Gastroesophageal sphincter (tissue), 4 donors: Measurements from ENCODE around the gene RFTN1. TPM values are rescaled to one million over a fixed set of nuclear protein-coding genes. Genes with fewer than 3 reads are reported as not detected.
A peak's percentile ranks its signal among the peaks of the same experiment; 100 is the strongest.

Experiments
- ATAC-seq: fragments of 150-250 bp; one replicate; pipeline ENCODE4 v1.9.1; 2016; ENCODE audit warnings: mild to moderate bottlenecking, moderate library complexity
- H3K27ac ChIP-seq, 4 donors: fragments of 200-600 bp; sonication (generic) in 3 of 4; 1 replicate in 3 of 4; 2 replicates in 1 of 4; pipeline ENCODE4 v1.5.1; 2016 to 2019
- H3K27me3 ChIP-seq: fragments of 200-600 bp; sonication (generic); one replicate; pipeline ENCODE4 v1.5.1; 2019
- H3K36me3 ChIP-seq, 2 donors: fragments of 200-600 bp; sonication (generic); one replicate each; pipeline ENCODE4 v1.5.1; 2019; ENCODE audit warnings: control low read depth in 1 of 2
- H3K4me1 ChIP-seq, 3 donors: fragments of 200-600 bp; sonication (generic); 1 replicate in 2 of 3; 2 replicates in 1 of 3; pipeline ENCODE4 v1.5.1; 2016 to 2019; ENCODE audit warnings: control low read depth in 2 of 3
- H3K4me3 ChIP-seq, 2 donors: fragments of 200-600 bp; sonication (generic); one replicate each; pipeline ENCODE4 v1.5.1; 2019; ENCODE audit warnings: mild to moderate bottlenecking in 1 of 2, moderate library complexity in 1 of 2
- H3K9me3 ChIP-seq, 3 donors: fragments of 200-600 bp; sonication (generic); one replicate each; pipeline ENCODE4 v1.5.1; 2017 to 2019; ENCODE audit warnings: control low read depth in 2 of 3
- EP300 ChIP-seq: sonication (generic); formaldehyde crosslinking; IDR thresholded peaks from one replicate; pipeline ENCODE4 v1.6.1; 2017; ENCODE audit warnings: antibody characterized with exemption, mild to moderate bottlenecking
- POLR2A ChIP-seq, 2 donors: fragments of 450-650 bp; IDR thresholded peaks; one replicate each; pipeline ENCODE4 v1.6.1; 2017; ENCODE audit warnings: antibody characterized with exemption in 2 of 2, mild to moderate bottlenecking in 2 of 2, moderate library complexity in 1 of 2
- POLR2AphosphoS5 ChIP-seq: sonication (generic); formaldehyde crosslinking; IDR thresholded peaks from one replicate; pipeline ENCODE4 v1.6.1; 2017; ENCODE audit warnings: antibody characterized with exemption
- WGBS, 2 donors: methylation state at CpG; one replicate each; pipeline ENCODE4 v1.1.5; 2018; ENCODE audit warnings: low coverage in 1 of 2; 5-methylcytosine and 5-hydroxymethylcytosine counted together
- total RNA-seq, 4 donors: library from RNA; depleted of rRNA; stranded (reverse); fragments of >200 nt; gene quantifications; one replicate each; pipeline ENCODE4 v1.1.0, GENCODE V29; 2016
- TF ChIP-seq, protein P1 (sequence below), 4 experiments: fragments of 200-600 bp in 2 of 4; fragments of 450-650 bp in 2 of 4; sonication (generic) in 1 of 4; IDR thresholded peaks; one replicate each; pipeline ENCODE4 v1.5.1; 2017 to 2019; ENCODE audit warnings: antibody characterized with exemption in 4 of 4, mild to moderate bottlenecking in 2 of 4, moderate library complexity in 2 of 4

The RFTN1 gene
- total RNA-seq, 4 donors from 2014 or later: 30.6 to 110 (median 68.2) TPM

- Histone ChIP-seq H3K4me1 (peaks cover 10 to 55% (median 14%) of the 10 kb centered on the region in 3 donors), H3K27me3 (no peaks in the 10 kb centered on the region), H3K36me3 (no peaks in the 10 kb centered on the region), H3K4me3 (no peak overlapping the region), H3K27ac (no peak overlapping the region), H3K9me3 (no peaks in the 10 kb centered on the region)
- TF ChIP-seq, protein P1, sequence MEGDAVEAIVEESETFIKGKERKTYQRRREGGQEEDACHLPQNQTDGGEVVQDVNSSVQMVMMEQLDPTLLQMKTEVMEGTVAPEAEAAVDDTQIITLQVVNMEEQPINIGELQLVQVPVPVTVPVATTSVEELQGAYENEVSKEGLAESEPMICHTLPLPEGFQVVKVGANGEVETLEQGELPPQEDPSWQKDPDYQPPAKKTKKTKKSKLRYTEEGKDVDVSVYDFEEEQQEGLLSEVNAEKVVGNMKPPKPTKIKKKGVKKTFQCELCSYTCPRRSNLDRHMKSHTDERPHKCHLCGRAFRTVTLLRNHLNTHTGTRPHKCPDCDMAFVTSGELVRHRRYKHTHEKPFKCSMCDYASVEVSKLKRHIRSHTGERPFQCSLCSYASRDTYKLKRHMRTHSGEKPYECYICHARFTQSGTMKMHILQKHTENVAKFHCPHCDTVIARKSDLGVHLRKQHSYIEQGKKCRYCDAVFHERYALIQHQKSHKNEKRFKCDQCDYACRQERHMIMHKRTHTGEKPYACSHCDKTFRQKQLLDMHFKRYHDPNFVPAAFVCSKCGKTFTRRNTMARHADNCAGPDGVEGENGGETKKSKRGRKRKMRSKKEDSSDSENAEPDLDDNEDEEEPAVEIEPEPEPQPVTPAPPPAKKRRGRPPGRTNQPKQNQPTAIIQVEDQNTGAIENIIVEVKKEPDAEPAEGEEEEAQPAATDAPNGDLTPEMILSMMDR (IDR thresholded peaks at IDR 0.05): no peak
- no peak for TF ChIP-seq POLR2AphosphoS5
- no peak for TF ChIP-seq EP300
- TF ChIP-seq POLR2A (IDR thresholded peaks at IDR 0.05): no peak
- no peak for ATAC-seq
- WGBS, 2 donors: 75 to 85% methylated on average over 4 of the region's 4 CpGs
Observed at GRCh38 chr3:16452261-16452660, 61.2 kb downstream of the RFTN1 start.

GRCh38 chr3:16449369-16449768, 64.1 kb downstream of the RFTN1 start:
- no peaks in the 10 kb centered on the region for H3K36me3 ChIP-seq
- ATAC-seq: no peak
- H3K27ac ChIP-seq: peak overlapping the region; percentile 56 to 75 (median 66)
- no peaks in the 10 kb centered on the region for H3K27me3 ChIP-seq
- WGBS, 2 donors: 41 to 57% methylated on average over 5 to 6 of the region's 6 CpGs
- TF ChIP-seq POLR2A (IDR thresholded peaks at IDR 0.05): no peak
- no peak for TF ChIP-seq EP300
- TF ChIP-seq, protein P1 (IDR thresholded peaks at IDR 0.05): no peak
- TF ChIP-seq POLR2AphosphoS5: no peak
- H3K4me3 ChIP-seq: no peak overlapping the region
- H3K4me1 ChIP-seq: peaks cover 5 to 45% (median 11%) of the 10 kb centered on the region in 3 donors
- H3K9me3 ChIP-seq: no peaks in the 10 kb centered on the region

DNA sequence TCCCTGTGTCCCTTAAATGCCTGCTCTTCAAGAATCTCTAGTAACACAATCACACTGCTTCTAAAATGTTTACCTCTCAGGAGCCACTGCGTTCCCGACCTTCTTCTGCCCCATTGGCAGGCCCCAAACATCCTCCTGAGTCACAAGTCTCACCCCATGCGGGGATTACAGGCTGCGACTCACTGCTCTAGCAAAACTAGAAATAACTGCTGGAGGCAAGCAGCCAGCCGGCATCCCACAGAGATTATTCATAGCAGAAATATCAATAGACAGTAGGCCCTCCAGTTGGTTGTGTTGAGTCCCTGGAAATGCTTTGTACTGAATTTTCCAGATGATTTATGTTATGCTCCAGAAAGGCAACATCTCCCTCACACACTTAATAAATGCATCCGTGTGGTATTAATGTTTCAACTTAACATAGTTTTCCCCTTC, 64.8 kb downstream of the RFTN1 start:
- no peak overlapping the region for H3K4me3 ChIP-seq
- H3K9me3 ChIP-seq: no peaks in the 10 kb centered on the region
- TF ChIP-seq POLR2AphosphoS5 (peak; percentile 66), EP300 (no peak)
- H3K27me3 ChIP-seq: no peaks in the 10 kb centered on the region
- WGBS, 2 donors: 0% methylated on average over 1 to 6 of the region's 6 CpGs
- no peaks in the 10 kb centered on the region for H3K36me3 ChIP-seq
- H3K27ac ChIP-seq: peak overlapping the region; percentile 62 to 75 (median 66)
- peak; percentile 91 for ATAC-seq
- peaks cover 5 to 43% (median 11%) of the 10 kb centered on the region in 3 donors for H3K4me1 ChIP-seq

DNA sequence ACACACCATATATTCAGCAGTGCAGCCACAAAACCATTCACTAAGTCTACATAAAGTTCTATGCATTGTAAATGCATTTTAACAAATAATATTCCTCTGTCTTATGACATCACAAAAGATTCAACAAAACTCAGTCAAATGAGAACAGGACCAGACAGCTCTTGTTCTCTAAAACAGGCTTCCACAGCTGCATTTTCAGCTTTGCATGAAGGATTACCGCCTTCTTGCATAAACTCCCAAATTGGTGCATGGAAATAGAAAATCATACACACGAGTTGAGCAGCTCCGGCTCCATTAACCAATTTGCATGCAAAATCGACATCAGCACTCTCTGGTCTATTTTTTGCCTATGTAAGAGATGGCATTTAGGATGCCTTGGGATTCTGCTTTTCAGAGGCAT, 66.4 kb downstream of the RFTN1 start:
- Histone ChIP-seq H3K36me3 (no peaks in the 10 kb centered on the region), H3K27ac (peak overlapping the region in 3 of 4 donors; percentile 40 to 75 (median 67))
- WGBS, 2 donors: 82 to 91% methylated on average over 4 of the region's 4 CpGs

GRCh38 chr3:16444344-16444743, 69.2 kb downstream of the RFTN1 start:
- 90 to 99% methylated on average over 4 to 6 of the region's 6 CpGs for WGBS, 2 donors
- H3K4me3 ChIP-seq: no peak overlapping the region
- no peaks in the 10 kb centered on the region for H3K27me3 ChIP-seq
- no peaks in the 10 kb centered on the region for H3K36me3 ChIP-seq
- H3K4me1 ChIP-seq: peaks cover 5 to 59% (median 15%) of the 10 kb centered on the region in 3 donors
- ATAC-seq: no peak
- no peak for TF ChIP-seq EP300
- H3K27ac ChIP-seq: no peak overlapping the region
- H3K9me3 ChIP-seq: no peaks in the 10 kb centered on the region

More for the DNA sequence above, 66.4 kb downstream of the RFTN1 start:
- H3K9me3 ChIP-seq: no peaks in the 10 kb centered on the region
- H3K4me1 ChIP-seq: peaks cover 5 to 43% (median 11%) of the 10 kb centered on the region in 3 donors
- no peak for ATAC-seq
- no peak overlapping the region for H3K4me3 ChIP-seq
- no peak for TF ChIP-seq POLR2AphosphoS5
- no peak for TF ChIP-seq EP300
- no peak for TF ChIP-seq POLR2A (IDR thresholded peaks at IDR 0.05)
- TF ChIP-seq, protein P1 (IDR thresholded peaks at IDR 0.05): no peak
- no peaks in the 10 kb centered on the region for H3K27me3 ChIP-seq

- ATAC-seq: no peak
- TF ChIP-seq EP300 (no peak), POLR2AphosphoS5 (no peak)
- Histone ChIP-seq H3K9me3 (no peaks in the 10 kb centered on the region), H3K27ac (no peak overlapping the region), H3K36me3 (no peaks in the 10 kb centered on the region), H3K4me1 (peaks cover 4 to 55% (median 9%) of the 10 kb centered on the region in 3 donors), H3K27me3 (no peaks in the 10 kb centered on the region), H3K4me3 (no peak overlapping the region)
- WGBS, 2 donors: 89 to 100% methylated on average over 1 of the region's 1 CpG
Observed at GRCh38 chr3:16442730-16443129, 70.8 kb downstream of the RFTN1 start.
